ENCODE results near the gene DET1. TPM values are rescaled to one million over a fixed set of nuclear protein-coding genes. Genes with fewer than 3 reads are reported as not detected.

DET1 gene
- total RNA-seq, 1 experiment from 2014 or later: 5.2 TPM

GRCh38 chr15:88497109-88497765 is 49.2 kb downstream of the DET1 start:
- in situ Hi-C loops (cut with HindIII; ENCODE audit: low pct_unique_long_range_greater_than_20kb, low sequenced_read_pairs) (no loop called here), intact Hi-C loops (cut with micrococcal nuclease; ENCODE audit: unreplicated experiment) (no loop called here)
- no peaks in the 10 kb centered on the region for H3K4me1 ChIP-seq (ENCODE audit: control insufficient read depth, insufficient read depth, low read length)
- H3K36me3 ChIP-seq (ENCODE audit: control insufficient read depth, insufficient read depth, low read length): no peaks in the 10 kb centered on the region
- no peak for DNase-seq (ENCODE audit: low read depth, low spot score)
- no peak overlapping the region for H3K27ac ChIP-seq (ENCODE audit: low read length)
- TF ChIP-seq POLR2AphosphoS5 (IDR thresholded peaks at IDR 0.05; ENCODE audit: low read depth, low read length): no peak
- no peak for TF ChIP-seq CTCF (IDR thresholded peaks at IDR 0.05)
- no peak for TF ChIP-seq SIN3A (IDR thresholded peaks at IDR 0.05; ENCODE audit: borderline replicate concordance, insufficient read depth, low read depth, low read length)
- no peak for TF ChIP-seq TCF7L2 (IDR thresholded peaks at IDR 0.05; ENCODE audit: low read depth, low read length)
- TF ChIP-seq REST (IDR thresholded peaks at IDR 0.05; ENCODE audit: insufficient read depth in 1 of 2, low read depth in 2 of 2, low read length in 1 of 2): no peak
- ChIA-PET POLR2A (no interaction called here), CTCF (no interaction called here)
- no TSS peak for BruUV-seq (replicated peaks)
- no peak for ATAC-seq
- H3K27me3 ChIP-seq (ENCODE audit: control insufficient read depth, insufficient read depth, low read length): no peaks in the 10 kb centered on the region
- H3K9me3 ChIP-seq (ENCODE audit: control insufficient read depth, insufficient read depth, low read depth, low read length): no peaks in the 10 kb centered on the region
- no peak overlapping the region for H3K4me3 ChIP-seq (ENCODE audit: low read depth in 2 of 2, low read length in 2 of 2)

- BruUV-seq (replicated peaks): no TSS peak
- intact Hi-C loops (cut with micrococcal nuclease; ENCODE audit: unreplicated experiment): loop anchor here (5.0 kb wide), 1 partner anchor 118 kb away; no protein-coding TSS in a partner anchor
- no peak for ATAC-seq
Observed at GRCh38 chr15:88493844-88494243, 52.6 kb downstream of the DET1 start.

More at GRCh38 chr15:88493844-88494243, 52.6 kb downstream of the DET1 start:
- in situ Hi-C loops (cut with HindIII; ENCODE audit: low pct_unique_long_range_greater_than_20kb, low sequenced_read_pairs): no loop called here
- Histone ChIP-seq H3K27ac (ENCODE audit: low read length) (no peak overlapping the region), H3K27me3 (ENCODE audit: control insufficient read depth, insufficient read depth, low read length) (no peaks in the 10 kb centered on the region), H3K36me3 (ENCODE audit: control insufficient read depth, insufficient read depth, low read length) (no peaks in the 10 kb centered on the region), H3K4me1 (ENCODE audit: control insufficient read depth, insufficient read depth, low read length) (no peaks in the 10 kb centered on the region), H3K9me3 (ENCODE audit: control insufficient read depth, insufficient read depth, low read depth, low read length) (no peaks in the 10 kb centered on the region), H3K4me3 (ENCODE audit: low read depth in 2 of 2, low read length in 2 of 2) (no peak overlapping the region)
- no peak for TF ChIP-seq REST (IDR thresholded peaks at IDR 0.05; ENCODE audit: insufficient read depth in 1 of 2, low read depth in 2 of 2, low read length in 1 of 2)
- TF ChIP-seq POLR2AphosphoS5 (IDR thresholded peaks at IDR 0.05; ENCODE audit: low read depth, low read length): no peak
- no peak for TF ChIP-seq CTCF (IDR thresholded peaks at IDR 0.05)
- no peak for TF ChIP-seq TCF7L2 (IDR thresholded peaks at IDR 0.05; ENCODE audit: low read depth, low read length)
- TF ChIP-seq SIN3A (IDR thresholded peaks at IDR 0.05; ENCODE audit: borderline replicate concordance, insufficient read depth, low read depth, low read length): no peak
- no peak for DNase-seq (ENCODE audit: low read depth, low spot score)
- POLR2A ChIA-PET: interaction anchor here (0.6 kb wide), 1 partner anchor 147 kb away, joined by 6 read pairs; no protein-coding TSS in a partner anchor
- CTCF ChIA-PET: no interaction called here
